Measurements from ENCODE around the gene SH3RF3.

The SH3RF3 gene

DNA sequence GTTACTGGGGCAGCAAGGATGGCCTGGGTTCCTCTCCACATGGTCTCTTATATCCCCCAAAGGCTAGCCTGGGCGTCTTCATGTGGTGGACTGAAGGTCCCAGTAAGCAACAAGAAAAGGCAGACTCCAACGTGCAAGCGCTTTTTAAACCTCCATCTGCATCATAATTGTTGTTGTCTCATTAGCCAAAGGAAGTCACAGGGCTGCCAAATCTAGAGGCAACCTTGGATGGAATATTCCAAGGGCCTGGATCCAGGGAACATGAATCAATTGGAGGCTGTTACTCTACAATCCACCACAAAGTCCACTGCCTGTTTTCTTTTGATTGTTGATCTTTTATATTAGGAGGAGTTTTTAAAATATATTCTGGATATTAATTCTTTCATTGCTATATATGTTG is 118.8 kb downstream of the SH3RF3 start (continued):
- TF ChIP-seq, protein P1, sequence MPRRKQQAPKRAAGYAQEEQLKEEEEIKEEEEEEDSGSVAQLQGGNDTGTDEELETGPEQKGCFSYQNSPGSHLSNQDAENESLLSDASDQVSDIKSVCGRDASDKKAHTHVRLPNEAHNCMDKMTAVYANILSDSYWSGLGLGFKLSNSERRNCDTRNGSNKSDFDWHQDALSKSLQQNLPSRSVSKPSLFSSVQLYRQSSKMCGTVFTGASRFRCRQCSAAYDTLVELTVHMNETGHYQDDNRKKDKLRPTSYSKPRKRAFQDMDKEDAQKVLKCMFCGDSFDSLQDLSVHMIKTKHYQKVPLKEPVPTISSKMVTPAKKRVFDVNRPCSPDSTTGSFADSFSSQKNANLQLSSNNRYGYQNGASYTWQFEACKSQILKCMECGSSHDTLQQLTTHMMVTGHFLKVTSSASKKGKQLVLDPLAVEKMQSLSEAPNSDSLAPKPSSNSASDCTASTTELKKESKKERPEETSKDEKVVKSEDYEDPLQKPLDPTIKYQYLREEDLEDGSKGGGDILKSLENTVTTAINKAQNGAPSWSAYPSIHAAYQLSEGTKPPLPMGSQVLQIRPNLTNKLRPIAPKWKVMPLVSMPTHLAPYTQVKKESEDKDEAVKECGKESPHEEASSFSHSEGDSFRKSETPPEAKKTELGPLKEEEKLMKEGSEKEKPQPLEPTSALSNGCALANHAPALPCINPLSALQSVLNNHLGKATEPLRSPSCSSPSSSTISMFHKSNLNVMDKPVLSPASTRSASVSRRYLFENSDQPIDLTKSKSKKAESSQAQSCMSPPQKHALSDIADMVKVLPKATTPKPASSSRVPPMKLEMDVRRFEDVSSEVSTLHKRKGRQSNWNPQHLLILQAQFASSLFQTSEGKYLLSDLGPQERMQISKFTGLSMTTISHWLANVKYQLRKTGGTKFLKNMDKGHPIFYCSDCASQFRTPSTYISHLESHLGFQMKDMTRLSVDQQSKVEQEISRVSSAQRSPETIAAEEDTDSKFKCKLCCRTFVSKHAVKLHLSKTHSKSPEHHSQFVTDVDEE (CRISPR knock-in tag; IDR thresholded peaks at IDR 0.05) = no peak
- no peak for TF ChIP-seq CSDC2 (CRISPR knock-in tag; IDR thresholded peaks at IDR 0.05)

DNA sequence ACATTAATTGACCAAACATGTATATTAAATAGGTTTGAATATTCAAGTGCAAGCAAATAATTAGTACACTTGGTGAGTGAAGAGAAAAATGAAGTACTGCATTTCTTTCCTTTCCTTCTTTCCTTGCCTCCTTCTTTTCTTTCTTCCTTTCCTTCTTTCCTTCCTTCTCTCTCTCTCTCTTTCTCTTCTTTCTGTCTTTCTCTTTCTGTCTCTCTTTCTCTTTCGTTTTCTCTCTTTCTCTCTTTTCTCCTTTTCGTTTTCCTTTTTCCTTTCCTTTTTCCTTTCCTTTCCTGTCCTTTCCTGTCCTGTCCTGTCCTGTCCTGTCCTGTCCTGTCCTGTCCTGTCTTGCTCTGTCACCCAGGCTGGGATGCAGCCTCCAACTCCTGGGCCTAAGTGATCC is 119.6 kb downstream of the SH3RF3 start:
- no peak for ATAC-seq
- TF ChIP-seq ZNF565 (CRISPR knock-in tag; conservative IDR thresholded peaks at IDR 0.05; ENCODE audit: low read depth) = no peak
- TF ChIP-seq ZNF8 (CRISPR knock-in tag; IDR thresholded peaks at IDR 0.05) = no peak
- no peak for TF ChIP-seq TOX (CRISPR knock-in tag; IDR thresholded peaks at IDR 0.05; ENCODE audit: borderline replicate concordance)
- TF ChIP-seq ZC3H10 (CRISPR knock-in tag; IDR thresholded peaks at IDR 0.05) = no peak
- TF ChIP-seq, protein P2, sequence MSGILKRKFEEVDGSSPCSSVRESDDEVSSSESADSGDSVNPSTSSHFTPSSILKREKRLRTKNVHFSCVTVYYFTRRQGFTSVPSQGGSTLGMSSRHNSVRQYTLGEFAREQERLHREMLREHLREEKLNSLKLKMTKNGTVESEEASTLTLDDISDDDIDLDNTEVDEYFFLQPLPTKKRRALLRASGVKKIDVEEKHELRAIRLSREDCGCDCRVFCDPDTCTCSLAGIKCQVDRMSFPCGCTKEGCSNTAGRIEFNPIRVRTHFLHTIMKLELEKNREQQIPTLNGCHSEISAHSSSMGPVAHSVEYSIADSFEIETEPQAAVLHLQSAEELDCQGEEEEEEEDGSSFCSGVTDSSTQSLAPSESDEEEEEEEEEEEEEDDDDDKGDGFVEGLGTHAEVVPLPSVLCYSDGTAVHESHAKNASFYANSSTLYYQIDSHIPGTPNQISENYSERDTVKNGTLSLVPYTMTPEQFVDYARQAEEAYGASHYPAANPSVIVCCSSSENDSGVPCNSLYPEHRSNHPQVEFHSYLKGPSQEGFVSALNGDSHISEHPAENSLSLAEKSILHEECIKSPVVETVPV (CRISPR knock-in tag; IDR thresholded peaks at IDR 0.05) = no peak

DNA sequence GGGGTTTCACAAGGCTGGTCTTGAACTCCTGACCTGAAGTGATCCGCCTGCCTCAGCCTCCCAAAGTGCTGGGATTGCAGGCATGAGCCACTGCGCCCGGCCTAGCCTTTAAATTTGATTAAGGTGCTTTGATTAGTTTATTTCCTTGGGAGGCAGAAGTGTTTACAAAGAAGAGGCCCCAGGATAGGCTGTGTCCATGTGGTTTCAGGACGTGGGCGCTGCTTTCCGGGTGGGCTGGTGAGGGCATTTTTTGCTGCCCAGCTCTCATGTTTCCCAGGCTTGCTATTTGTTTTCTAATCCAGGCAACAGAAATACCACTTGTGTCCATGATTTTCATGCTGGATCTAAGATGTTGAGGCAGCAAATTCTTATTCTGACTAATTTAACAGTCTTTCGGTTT is 124.2 kb downstream of the SH3RF3 start:
- ATAC-seq = no peak
- TF ChIP-seq ZNF565 (CRISPR knock-in tag; conservative IDR thresholded peaks at IDR 0.05; ENCODE audit: low read depth) (no peak), ARNTL (CRISPR knock-in tag; IDR thresholded peaks at IDR 0.05; ENCODE audit: borderline replicate concordance, low read depth) (no peak), SNAI2 (CRISPR knock-in tag; IDR thresholded peaks at IDR 0.05) (no peak), TOX (CRISPR knock-in tag; IDR thresholded peaks at IDR 0.05; ENCODE audit: borderline replicate concordance) (no peak), ZC3H10 (CRISPR knock-in tag; IDR thresholded peaks at IDR 0.05) (no peak)
- TF ChIP-seq, protein P1 (CRISPR knock-in tag; IDR thresholded peaks at IDR 0.05) = no peak
- TF ChIP-seq, protein P3, sequence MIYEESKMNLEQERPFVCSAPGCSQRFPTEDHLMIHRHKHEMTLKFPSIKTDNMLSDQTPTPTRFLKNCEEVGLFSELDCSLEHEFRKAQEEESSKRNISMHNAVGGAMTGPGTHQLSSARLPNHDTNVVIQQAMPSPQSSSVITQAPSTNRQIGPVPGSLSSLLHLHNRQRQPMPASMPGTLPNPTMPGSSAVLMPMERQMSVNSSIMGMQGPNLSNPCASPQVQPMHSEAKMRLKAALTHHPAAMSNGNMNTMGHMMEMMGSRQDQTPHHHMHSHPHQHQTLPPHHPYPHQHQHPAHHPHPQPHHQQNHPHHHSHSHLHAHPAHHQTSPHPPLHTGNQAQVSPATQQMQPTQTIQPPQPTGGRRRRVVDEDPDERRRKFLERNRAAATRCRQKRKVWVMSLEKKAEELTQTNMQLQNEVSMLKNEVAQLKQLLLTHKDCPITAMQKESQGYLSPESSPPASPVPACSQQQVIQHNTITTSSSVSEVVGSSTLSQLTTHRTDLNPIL (CRISPR knock-in tag; IDR thresholded peaks at IDR 0.05; ENCODE audit: low read depth) = no peak

DNA sequence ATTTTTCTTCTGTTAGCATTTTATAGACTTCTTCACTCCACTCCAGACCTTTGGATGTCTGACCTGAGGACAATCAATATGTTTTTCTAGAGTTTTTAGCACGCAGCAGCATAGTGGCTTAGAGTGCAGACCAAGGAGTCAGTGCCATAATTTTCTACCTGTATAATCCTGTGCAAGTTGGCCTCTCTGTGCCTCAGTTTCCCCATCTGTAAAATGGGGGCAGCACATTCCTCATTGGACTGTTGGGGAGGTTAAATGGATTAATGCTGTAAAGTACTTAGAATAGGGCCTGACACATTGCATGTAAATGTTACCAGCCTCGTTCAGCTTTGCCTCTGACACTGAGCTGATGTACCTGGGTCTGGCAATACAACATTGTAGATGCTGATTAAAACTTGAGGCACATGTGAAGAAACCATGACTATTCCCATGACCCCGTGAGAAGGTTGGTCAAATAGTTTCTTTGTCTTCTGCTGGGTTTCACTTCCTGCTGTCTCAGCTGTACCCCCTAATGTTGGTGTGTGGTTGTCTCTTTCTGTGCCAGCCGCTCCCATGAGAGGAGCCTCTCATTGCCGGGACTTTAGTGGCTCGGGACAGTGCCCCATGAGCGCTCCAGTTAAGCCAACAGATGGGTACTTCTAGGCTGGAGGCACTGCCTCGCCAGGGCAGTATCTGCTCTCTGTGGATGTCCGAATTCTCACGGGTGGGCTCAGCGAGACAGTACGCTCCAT is 125.3 kb downstream of the SH3RF3 start:
- ATAC-seq = no peak
- TF ChIP-seq, protein P3 (CRISPR knock-in tag; IDR thresholded peaks at IDR 0.05; ENCODE audit: low read depth) = no peak
- TF ChIP-seq ZNF8 (CRISPR knock-in tag; IDR thresholded peaks at IDR 0.05) = no peak
- TF ChIP-seq, protein P2 (CRISPR knock-in tag; IDR thresholded peaks at IDR 0.05) = no peak
- TF ChIP-seq, protein P1 (CRISPR knock-in tag; IDR thresholded peaks at IDR 0.05) = no peak
- TF ChIP-seq SNAI2 (CRISPR knock-in tag; IDR thresholded peaks at IDR 0.05) = no peak

Measured in SK-N-SH treated with all-trans-retinoic acid at 6 μM for 48 hours (cell line).